ENCODE data around the gene RPS27A. TPM values are rescaled to one million over a fixed set of nuclear protein-coding genes. Genes with fewer than 3 reads are reported as not detected.
"Not testable (repeated sequence)": the region's sequence is repeated elsewhere in the genome, so short reads cannot be mapped to it uniquely, and the experiment has no call there.

Gene RPS27A
- total RNA-seq, 1 donor from 2014 or later: 795 TPM

DNA sequence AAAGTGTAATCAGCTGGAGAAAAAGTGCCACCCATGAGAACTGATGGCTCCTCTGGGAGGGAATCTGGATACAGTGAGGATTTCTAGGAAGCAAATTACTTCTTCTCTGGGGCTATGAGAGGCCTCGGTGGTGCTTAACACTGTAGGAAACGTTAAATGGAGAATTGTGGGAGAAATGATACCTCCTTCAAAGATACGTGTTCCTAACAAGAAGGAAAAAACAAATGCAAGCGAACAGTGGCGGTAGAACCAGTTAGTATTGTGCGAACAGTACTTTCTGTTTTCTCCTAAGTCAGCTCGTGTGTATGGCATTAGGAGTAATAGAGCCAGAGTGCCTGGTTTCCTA lies 37.1 kb downstream of the RPS27A start:
- Mint-ChIP-seq H3K27ac (peak overlapping the region; percentile 98), H3K36me3 (peaks cover 2% of the 10 kb centered on the region), H3K4me3 (peak overlapping the region; percentile 93), H3K4me1 (peaks cover 18% of the 10 kb centered on the region), H3K27me3 (ENCODE audit: low read depth) (no peaks in the 10 kb centered on the region), H3K9me3 (no peaks in the 10 kb centered on the region)
- DNase-seq (ENCODE audit: low spot score in 2 of 2, unreplicated experiment in 2 of 2): no peak
- TF ChIP-seq, protein P1, sequence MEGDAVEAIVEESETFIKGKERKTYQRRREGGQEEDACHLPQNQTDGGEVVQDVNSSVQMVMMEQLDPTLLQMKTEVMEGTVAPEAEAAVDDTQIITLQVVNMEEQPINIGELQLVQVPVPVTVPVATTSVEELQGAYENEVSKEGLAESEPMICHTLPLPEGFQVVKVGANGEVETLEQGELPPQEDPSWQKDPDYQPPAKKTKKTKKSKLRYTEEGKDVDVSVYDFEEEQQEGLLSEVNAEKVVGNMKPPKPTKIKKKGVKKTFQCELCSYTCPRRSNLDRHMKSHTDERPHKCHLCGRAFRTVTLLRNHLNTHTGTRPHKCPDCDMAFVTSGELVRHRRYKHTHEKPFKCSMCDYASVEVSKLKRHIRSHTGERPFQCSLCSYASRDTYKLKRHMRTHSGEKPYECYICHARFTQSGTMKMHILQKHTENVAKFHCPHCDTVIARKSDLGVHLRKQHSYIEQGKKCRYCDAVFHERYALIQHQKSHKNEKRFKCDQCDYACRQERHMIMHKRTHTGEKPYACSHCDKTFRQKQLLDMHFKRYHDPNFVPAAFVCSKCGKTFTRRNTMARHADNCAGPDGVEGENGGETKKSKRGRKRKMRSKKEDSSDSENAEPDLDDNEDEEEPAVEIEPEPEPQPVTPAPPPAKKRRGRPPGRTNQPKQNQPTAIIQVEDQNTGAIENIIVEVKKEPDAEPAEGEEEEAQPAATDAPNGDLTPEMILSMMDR (IDR thresholded peaks at IDR 0.05; ENCODE audit: unreplicated experiment): no peak

DNA sequence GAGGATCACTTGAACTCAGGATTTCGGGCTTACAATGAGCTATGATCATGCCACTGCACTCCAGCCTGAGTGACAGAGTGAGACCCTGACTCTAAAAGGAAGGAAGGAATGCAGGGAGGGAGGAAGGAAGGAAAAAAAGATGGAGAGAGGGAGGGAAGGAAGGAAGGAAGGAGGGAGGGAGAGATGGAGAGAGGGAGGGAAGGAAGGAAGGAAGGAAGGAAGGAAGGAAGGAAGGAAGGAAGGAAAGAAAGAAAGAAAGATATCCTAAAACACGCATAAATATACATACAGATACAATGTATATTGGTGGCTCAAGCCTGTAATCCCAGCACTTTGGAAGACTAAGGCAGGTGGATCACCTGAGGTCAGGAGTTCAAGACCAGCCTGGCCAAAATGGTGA lies 41.9 kb downstream of the RPS27A start:
- H3K27ac Mint-ChIP-seq; H3K4me3 Mint-ChIP-seq; DNase-seq (ENCODE audit: low spot score in 2 of 2, unreplicated experiment in 2 of 2); H3K27me3 Mint-ChIP-seq (ENCODE audit: low read depth); H3K9me3 Mint-ChIP-seq; H3K36me3 Mint-ChIP-seq: not testable (repeated sequence)
- H3K4me1 Mint-ChIP-seq: peaks cover 10% of the 10 kb centered on the region

DNA sequence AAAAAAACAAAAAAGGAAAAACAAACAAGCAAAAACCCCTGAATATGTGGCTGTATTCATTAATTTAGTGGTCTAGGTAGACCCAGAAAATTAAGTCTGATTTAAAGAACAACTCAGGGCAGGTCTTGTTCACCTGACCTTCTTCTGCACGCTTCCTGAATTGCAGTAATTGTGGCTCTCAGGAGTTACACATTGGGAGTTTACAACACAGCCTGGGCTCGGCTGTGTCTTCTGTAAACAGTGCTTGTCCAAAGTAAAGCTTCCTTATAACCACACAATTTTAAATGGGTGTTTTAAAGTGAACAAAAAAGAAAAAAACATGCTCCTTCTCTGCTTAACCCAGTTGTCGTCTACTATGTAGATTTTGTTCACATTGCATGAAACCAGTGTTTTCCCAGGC lies 44.8 kb downstream of the RPS27A start:
- Mint-ChIP-seq H3K4me1 (peaks cover 17% of the 10 kb centered on the region), H3K36me3 (no peaks in the 10 kb centered on the region), H3K27me3 (ENCODE audit: low read depth) (no peaks in the 10 kb centered on the region), H3K27ac (no peak overlapping the region), H3K4me3 (no peak overlapping the region), H3K9me3 (no peaks in the 10 kb centered on the region)
- TF ChIP-seq, protein P1 (IDR thresholded peaks at IDR 0.05; ENCODE audit: unreplicated experiment): no peak
- DNase-seq (ENCODE audit: low spot score in 2 of 2, unreplicated experiment in 2 of 2): no peak

- not testable (repeated sequence) for DNase-seq (ENCODE audit: low spot score in 2 of 2, unreplicated experiment in 2 of 2); H3K27me3 Mint-ChIP-seq (ENCODE audit: low read depth); H3K9me3 Mint-ChIP-seq; H3K36me3 Mint-ChIP-seq
- Mint-ChIP-seq H3K27ac (peak overlapping the region; percentile 54), H3K4me3 (peak overlapping the region; percentile 38), H3K4me1 (peaks cover 25% of the 10 kb centered on the region)
Measured at GRCh38 chr2:55279214-55279835, 46.8 kb downstream of the RPS27A start.

- not testable (repeated sequence) for DNase-seq (ENCODE audit: low spot score in 2 of 2, unreplicated experiment in 2 of 2); H3K27me3 Mint-ChIP-seq (ENCODE audit: low read depth); H3K36me3 Mint-ChIP-seq; H3K9me3 Mint-ChIP-seq
- peak overlapping the region; percentile 38 for H3K4me3 Mint-ChIP-seq
- H3K27ac Mint-ChIP-seq: peak overlapping the region; percentile 54
- peaks cover 25% of the 10 kb centered on the region for H3K4me1 Mint-ChIP-seq
Measured at GRCh38 chr2:55279859-55280424, 47.5 kb downstream of the RPS27A start.

DNA sequence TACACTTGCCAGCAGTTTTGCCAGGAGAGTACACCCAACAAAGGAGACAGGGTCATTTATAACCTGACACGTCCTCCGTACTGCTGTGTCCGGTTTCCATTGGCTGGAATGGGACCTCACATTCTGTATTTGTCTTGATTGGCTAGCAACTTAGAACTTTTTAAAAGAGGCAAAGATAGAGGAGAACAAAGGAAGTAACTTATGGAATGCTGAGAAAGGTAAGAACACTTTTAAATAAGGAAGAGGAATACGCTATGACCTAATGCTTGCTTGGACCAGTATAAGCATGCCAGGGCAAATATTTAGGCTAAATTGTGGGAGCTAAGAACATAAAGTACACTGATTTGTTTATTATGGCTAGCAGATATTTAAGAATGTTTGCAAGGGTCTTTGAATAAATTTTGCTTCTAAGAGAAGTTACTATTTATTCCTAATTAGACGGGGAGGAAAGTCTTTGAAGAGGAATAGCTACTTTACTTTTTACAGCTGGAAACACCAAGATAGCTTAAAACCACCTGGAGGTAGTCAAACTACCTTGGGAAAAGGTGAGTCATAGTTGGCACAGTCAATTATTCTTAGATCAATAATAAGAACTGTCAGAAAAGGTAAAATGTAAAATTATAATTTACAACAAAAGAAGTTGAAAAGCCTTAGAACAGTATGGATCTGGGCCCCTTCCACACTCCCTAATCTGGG lies 48.5 kb downstream of the RPS27A start:
- H3K27me3 Mint-ChIP-seq (ENCODE audit: low read depth); H3K9me3 Mint-ChIP-seq; DNase-seq (ENCODE audit: low spot score in 2 of 2, unreplicated experiment in 2 of 2); H3K36me3 Mint-ChIP-seq: not testable (repeated sequence)
- Mint-ChIP-seq H3K4me1 (peaks cover 25% of the 10 kb centered on the region), H3K27ac (peak overlapping the region; percentile 74), H3K4me3 (peak overlapping the region; percentile 85)

DNA sequence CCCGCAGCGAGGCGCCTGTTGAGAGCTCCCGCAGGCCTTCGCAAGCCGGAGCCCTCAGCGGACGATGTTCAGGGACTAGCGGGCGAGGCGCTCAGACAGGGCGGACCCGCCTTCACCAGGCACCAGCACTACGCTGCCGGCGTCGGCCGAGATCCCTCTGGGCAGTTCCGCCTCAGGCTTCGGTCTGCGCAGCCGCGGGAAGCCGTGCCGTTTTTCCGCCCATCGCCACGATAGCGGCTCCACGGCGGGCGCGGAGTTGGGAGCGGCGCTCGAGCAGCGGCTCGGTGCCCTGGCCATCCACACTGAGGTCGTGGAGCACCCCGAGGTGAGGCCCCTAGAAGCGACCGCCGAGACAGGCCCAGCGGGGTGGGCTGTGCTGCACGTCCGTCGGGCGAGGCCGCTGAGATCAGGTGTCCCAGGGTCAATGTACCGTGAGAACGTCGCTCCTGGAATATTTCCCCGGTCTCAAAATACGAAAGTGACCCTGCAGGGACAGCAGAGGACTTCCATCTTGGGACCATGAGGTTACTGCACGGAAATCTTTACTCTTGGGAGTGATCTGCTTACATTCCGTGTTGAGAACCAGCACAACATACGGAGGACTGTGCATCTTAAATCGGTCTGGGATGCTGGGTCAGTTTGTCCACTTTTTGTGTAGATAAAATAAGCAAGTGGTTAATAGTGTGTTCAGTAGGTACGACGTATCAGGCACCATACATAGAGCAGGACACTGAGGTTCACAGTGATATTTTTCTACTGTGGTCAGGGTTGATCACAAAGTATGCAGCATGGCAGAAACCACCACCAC lies 49.8 kb downstream of the RPS27A start:
- DNase-seq (ENCODE audit: low spot score in 2 of 2, unreplicated experiment in 2 of 2): peak; percentile 70 to 85
- H3K4me3 Mint-ChIP-seq: peak overlapping the region; percentile 85
- H3K27me3 Mint-ChIP-seq (ENCODE audit: low read depth): no peaks in the 10 kb centered on the region
- peak overlapping the region; percentile 98 for H3K27ac Mint-ChIP-seq
- peaks cover 7% of the 10 kb centered on the region for H3K36me3 Mint-ChIP-seq
- no peaks in the 10 kb centered on the region for H3K9me3 Mint-ChIP-seq
- TF ChIP-seq, protein P1 (IDR thresholded peaks at IDR 0.05; ENCODE audit: unreplicated experiment): no peak
- H3K4me1 Mint-ChIP-seq: peaks cover 25% of the 10 kb centered on the region
